ENCODE measurements around the gene WFDC2. TPM values are rescaled to one million over a fixed set of nuclear protein-coding genes. Genes with fewer than 3 reads are reported as not detected.
A peak's percentile ranks its signal among the peaks of the same experiment; 100 is the strongest.

Gene WFDC2
- total RNA-seq, 3 donors from 2014 or later (not counting 1 experiment from before 2014, with no cell fraction given): not detected

DNA sequence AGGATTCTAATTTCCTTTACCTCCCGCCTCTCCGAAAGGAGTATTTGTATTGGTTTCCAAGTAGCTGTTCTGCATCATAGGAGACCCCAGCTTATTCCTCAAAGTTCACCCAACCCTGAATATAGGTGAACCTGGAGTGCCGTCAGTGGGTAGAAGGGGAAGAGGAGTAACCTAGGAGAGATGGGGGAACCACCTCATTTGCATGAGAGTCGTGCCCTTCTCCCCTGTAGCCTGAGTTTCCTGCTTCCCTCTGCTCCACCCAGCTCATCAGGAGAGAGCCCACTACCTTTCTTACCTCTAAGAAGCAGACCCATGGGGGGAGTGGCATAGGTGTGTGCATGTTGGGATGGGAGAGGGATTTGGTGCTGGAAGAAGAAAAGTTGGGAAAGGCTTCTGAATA lies 17.3 kb upstream of the WFDC2 start:
- Mint-ChIP-seq H3K27ac (no peak overlapping the region), H3K36me3 (no peaks in the 10 kb centered on the region), H3K4me1 (no peaks in the 10 kb centered on the region), H3K27me3 (ENCODE audit: low read depth in 2 of 2) (peaks cover 0 to 6% of the 10 kb centered on the region in 2 donors), H3K4me3 (no peak overlapping the region), H3K9me3 (no peaks in the 10 kb centered on the region)
- H3K9me3 ChIP-seq (ENCODE audit: control insufficient read depth, insufficient read depth, low read length): no peaks in the 10 kb centered on the region
- intact Hi-C loops (cut with micrococcal nuclease): loop anchor here (5.0 kb wide), 1 partner anchor 320 kb away; no protein-coding TSS in a partner anchor
- no peak overlapping the region for H3K27ac ChIP-seq (ENCODE audit: low read length)
- TF ChIP-seq, protein P1, sequence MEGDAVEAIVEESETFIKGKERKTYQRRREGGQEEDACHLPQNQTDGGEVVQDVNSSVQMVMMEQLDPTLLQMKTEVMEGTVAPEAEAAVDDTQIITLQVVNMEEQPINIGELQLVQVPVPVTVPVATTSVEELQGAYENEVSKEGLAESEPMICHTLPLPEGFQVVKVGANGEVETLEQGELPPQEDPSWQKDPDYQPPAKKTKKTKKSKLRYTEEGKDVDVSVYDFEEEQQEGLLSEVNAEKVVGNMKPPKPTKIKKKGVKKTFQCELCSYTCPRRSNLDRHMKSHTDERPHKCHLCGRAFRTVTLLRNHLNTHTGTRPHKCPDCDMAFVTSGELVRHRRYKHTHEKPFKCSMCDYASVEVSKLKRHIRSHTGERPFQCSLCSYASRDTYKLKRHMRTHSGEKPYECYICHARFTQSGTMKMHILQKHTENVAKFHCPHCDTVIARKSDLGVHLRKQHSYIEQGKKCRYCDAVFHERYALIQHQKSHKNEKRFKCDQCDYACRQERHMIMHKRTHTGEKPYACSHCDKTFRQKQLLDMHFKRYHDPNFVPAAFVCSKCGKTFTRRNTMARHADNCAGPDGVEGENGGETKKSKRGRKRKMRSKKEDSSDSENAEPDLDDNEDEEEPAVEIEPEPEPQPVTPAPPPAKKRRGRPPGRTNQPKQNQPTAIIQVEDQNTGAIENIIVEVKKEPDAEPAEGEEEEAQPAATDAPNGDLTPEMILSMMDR (IDR thresholded peaks at IDR 0.05): no peak
- no peaks in the 10 kb centered on the region for H3K36me3 ChIP-seq (ENCODE audit: control insufficient read depth, insufficient read depth, low read length)
- no peak overlapping the region for H3K4me3 ChIP-seq (ENCODE audit: low read length)
- no peaks in the 10 kb centered on the region for H3K27me3 ChIP-seq (ENCODE audit: control insufficient read depth, insufficient read depth, low read length)
- no CpG with 5 or more reads among the region's 4 CpGs for WGBS (ENCODE audit: insufficient coverage)
- DNase-seq (no peak), ATAC-seq (no peak)
- H3K4me1 ChIP-seq (ENCODE audit: control insufficient read depth, insufficient read depth, low read length): peaks cover 4% of the 10 kb centered on the region

DNA sequence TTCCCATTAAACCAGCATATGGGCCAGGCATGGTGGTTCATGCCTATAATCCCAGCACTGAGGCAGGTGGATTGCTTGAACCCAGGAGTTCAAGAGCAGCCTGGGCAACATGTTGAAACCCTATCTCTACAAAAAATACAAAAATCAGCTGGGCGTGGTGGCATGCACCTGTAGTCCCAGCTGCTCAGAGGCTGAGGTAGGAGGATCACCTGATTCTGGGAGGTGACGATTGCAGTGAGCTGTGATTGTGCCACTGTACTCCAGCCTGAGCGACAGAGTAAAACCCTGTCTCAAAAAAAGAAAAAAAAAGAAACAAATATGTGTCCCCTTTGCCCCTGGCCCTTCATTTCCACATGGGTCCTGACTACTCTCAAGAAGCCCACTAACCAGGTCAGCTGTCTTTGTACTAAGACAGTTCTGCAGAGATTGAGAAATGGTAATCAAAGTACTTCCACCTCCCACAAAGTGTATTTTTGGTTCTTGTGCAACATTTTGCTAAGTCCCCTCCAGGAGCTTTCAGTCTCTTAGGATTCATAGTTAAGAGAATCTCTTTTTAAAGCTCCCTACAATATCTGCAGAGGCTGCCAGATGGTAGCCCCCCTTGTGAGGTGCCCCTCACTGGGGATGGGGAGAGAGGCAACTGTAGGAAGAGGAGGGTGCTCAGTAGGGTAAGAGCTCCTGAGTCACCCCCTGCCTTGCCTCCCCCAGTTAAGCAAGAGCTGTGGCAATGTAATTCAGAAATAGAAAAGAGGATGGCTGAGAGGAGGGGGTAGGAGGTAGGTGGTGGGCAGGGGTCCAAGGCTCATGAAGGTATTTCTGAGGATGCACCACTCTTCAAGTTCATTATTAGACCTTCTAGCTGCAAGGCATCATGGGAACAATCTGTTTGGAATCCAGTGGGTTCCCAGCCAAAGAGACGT lies 16.5 kb upstream of the WFDC2 start:
- Mint-ChIP-seq H3K4me3 (no peak overlapping the region), H3K4me1 (no peaks in the 10 kb centered on the region), H3K9me3 (no peaks in the 10 kb centered on the region), H3K27me3 (ENCODE audit: low read depth in 2 of 2) (peaks cover 0 to 11% of the 10 kb centered on the region in 2 donors), H3K36me3 (no peaks in the 10 kb centered on the region), H3K27ac (no peak overlapping the region)
- Histone ChIP-seq H3K36me3 (ENCODE audit: control insufficient read depth, insufficient read depth, low read length) (no peaks in the 10 kb centered on the region), H3K27ac (ENCODE audit: low read length) (no peak overlapping the region), H3K4me1 (ENCODE audit: control insufficient read depth, insufficient read depth, low read length) (peaks cover 4% of the 10 kb centered on the region), H3K4me3 (ENCODE audit: low read length) (no peak overlapping the region), H3K9me3 (ENCODE audit: control insufficient read depth, insufficient read depth, low read length) (no peaks in the 10 kb centered on the region), H3K27me3 (ENCODE audit: control insufficient read depth, insufficient read depth, low read length) (no peaks in the 10 kb centered on the region)
- ATAC-seq: no peak
- DNase-seq: no peak
- intact Hi-C loops (cut with micrococcal nuclease): loop anchor here (5.0 kb wide), 1 partner anchor 319 kb away; no protein-coding TSS in a partner anchor
- TF ChIP-seq, protein P1 (IDR thresholded peaks at IDR 0.05): no peak
- WGBS (ENCODE audit: insufficient coverage): 77% methylated on average over 3 of the region's 4 CpGs

DNA sequence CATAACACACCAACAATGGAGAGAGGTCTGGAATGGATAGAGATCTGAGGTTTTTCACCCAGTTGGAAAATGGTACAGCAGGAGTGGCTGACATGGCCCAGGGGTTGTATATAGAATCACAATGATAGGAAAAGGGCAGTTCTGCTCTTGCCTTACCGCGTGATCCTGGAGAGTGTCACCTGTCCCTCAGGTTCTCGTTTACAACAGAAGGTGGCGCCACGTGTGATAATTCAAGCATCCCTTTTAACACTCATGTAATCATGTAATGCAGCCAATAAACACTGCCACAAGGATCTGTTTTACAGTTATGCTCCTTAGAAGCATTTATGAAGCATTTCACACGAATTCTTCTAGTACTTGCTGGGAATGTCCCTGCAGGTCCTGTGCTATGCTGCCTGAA lies 12.9 kb upstream of the WFDC2 start:
- Mint-ChIP-seq H3K36me3 (no peaks in the 10 kb centered on the region), H3K4me1 (no peaks in the 10 kb centered on the region), H3K27me3 (ENCODE audit: low read depth in 2 of 2) (peaks cover 7 to 14% of the 10 kb centered on the region in 2 donors), H3K27ac (no peak overlapping the region), H3K9me3 (no peaks in the 10 kb centered on the region), H3K4me3 (no peak overlapping the region)
- ATAC-seq: peak in 1 of 3 donors; percentile 48
- intact Hi-C loops (cut with micrococcal nuclease): no loop called here
- DNase-seq: peak in 1 of 2 donors; percentile 47
- Histone ChIP-seq H3K9me3 (ENCODE audit: control insufficient read depth, insufficient read depth, low read length) (no peaks in the 10 kb centered on the region), H3K27me3 (ENCODE audit: control insufficient read depth, insufficient read depth, low read length) (no peaks in the 10 kb centered on the region), H3K4me1 (ENCODE audit: control insufficient read depth, insufficient read depth, low read length) (peaks cover 4% of the 10 kb centered on the region), H3K4me3 (ENCODE audit: low read length) (no peak overlapping the region), H3K36me3 (ENCODE audit: control insufficient read depth, insufficient read depth, low read length) (no peaks in the 10 kb centered on the region), H3K27ac (ENCODE audit: low read length) (no peak overlapping the region)
- 24% methylated on average over 6 of the region's 6 CpGs for WGBS (ENCODE audit: insufficient coverage)
- TF ChIP-seq, protein P1 (IDR thresholded peaks at IDR 0.05): no peak
